ENCODE results near the gene PPP1R17. TPM values are rescaled to one million over a fixed set of nuclear protein-coding genes. Genes with fewer than 3 reads are reported as not detected.

Gene PPP1R17
- total and polyA plus RNA-seq, 2 experiments from 2014 or later = 0.52 to 2.4 TPM

DNA sequence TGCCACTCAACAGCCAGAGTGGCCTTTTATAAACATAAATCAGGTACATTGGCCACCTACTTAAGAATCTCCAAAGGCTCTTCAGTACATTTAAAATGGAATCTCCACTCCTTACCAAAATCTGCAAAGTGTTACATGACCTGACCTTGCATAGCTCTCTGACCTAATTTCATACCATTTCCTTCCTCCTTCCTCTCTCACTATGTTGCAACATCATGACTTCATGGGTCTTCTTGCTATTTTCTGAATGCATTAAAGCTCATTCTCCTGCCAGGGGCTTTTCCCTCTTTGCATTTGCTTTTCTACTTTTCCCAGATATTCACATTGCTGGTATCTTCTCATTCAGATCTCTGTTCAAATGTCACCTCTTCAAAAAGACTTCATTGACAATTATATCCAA is 22.1 kb upstream of the PPP1R17 start:
- TF ChIP-seq, protein P1, sequence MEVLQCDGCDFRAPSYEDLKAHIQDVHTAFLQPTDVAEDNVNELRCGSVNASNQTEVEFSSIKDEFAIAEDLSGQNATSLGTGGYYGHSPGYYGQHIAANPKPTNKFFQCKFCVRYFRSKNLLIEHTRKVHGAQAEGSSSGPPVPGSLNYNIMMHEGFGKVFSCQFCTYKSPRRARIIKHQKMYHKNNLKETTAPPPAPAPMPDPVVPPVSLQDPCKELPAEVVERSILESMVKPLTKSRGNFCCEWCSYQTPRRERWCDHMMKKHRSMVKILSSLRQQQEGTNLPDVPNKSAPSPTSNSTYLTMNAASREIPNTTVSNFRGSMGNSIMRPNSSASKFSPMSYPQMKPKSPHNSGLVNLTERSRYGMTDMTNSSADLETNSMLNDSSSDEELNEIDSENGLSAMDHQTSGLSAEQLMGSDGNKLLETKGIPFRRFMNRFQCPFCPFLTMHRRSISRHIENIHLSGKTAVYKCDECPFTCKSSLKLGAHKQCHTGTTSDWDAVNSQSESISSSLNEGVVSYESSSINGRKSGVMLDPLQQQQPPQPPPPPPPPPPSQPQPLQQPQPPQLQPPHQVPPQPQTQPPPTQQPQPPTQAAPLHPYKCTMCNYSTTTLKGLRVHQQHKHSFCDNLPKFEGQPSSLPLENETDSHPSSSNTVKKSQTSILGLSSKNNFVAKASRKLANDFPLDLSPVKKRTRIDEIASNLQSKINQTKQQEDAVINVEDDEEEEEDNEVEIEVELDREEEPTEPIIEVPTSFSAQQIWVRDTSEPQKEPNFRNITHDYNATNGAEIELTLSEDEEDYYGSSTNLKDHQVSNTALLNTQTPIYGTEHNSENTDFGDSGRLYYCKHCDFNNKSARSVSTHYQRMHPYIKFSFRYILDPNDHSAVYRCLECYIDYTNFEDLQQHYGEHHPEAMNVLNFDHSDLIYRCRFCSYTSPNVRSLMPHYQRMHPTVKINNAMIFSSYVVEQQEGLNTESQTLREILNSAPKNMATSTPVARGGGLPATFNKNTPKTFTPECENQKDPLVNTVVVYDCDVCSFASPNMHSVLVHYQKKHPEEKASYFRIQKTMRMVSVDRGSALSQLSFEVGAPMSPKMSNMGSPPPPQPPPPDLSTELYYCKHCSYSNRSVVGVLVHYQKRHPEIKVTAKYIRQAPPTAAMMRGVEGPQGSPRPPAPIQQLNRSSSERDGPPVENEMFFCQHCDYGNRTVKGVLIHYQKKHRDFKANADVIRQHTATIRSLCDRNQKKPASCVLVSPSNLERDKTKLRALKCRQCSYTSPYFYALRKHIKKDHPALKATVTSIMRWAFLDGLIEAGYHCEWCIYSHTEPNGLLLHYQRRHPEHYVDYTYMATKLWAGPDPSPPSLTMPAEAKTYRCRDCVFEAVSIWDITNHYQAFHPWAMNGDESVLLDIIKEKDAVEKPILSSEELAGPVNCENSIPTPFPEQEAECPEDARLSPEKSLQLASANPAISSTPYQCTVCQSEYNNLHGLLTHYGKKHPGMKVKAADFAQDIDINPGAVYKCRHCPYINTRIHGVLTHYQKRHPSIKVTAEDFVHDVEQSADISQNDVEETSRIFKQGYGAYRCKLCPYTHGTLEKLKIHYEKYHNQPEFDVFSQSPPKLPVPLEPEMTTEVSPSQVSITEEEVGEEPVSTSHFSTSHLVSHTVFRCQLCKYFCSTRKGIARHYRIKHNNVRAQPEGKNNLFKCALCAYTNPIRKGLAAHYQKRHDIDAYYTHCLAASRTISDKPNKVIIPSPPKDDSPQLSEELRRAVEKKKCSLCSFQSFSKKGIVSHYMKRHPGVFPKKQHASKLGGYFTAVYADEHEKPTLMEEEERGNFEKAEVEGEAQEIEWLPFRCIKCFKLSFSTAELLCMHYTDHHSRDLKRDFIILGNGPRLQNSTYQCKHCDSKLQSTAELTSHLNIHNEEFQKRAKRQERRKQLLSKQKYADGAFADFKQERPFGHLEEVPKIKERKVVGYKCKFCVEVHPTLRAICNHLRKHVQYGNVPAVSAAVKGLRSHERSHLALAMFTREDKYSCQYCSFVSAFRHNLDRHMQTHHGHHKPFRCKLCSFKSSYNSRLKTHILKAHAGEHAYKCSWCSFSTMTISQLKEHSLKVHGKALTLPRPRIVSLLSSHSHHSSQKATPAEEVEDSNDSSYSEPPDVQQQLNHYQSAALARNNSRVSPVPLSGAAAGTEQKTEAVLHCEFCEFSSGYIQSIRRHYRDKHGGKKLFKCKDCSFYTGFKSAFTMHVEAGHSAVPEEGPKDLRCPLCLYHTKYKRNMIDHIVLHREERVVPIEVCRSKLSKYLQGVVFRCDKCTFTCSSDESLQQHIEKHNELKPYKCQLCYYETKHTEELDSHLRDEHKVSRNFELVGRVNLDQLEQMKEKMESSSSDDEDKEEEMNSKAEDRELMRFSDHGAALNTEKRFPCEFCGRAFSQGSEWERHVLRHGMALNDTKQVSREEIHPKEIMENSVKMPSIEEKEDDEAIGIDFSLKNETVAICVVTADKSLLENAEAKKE (CRISPR knock-in tag; IDR thresholded peaks at IDR 0.05) = no peak
- TF ChIP-seq STAT1 (IDR thresholded peaks at IDR 0.05; ENCODE audit: unreplicated experiment) (no peak), EZH2phosphoT487 (IDR thresholded peaks at IDR 0.05; ENCODE audit: unreplicated experiment) (no peak), ZNF114 (CRISPR knock-in tag; IDR thresholded peaks at IDR 0.05) (no peak), NANOG (IDR thresholded peaks at IDR 0.05; ENCODE audit: borderline replicate concordance) (no peak), CREB1 (CRISPR knock-in tag; IDR thresholded peaks at IDR 0.05; ENCODE audit: low read depth) (no peak), EZH2 (IDR thresholded peaks at IDR 0.05; ENCODE audit: low read depth, unreplicated experiment) (no peak), JUNB (IDR thresholded peaks at IDR 0.05; ENCODE audit: unreplicated experiment) (no peak), ZNF331 (CRISPR knock-in tag; IDR thresholded peaks at IDR 0.05; ENCODE audit: low read depth) (no peak), POLR2AphosphoS5 (IDR thresholded peaks at IDR 0.05; ENCODE audit: low read depth) (no peak)
- TF ChIP-seq, protein P2, sequence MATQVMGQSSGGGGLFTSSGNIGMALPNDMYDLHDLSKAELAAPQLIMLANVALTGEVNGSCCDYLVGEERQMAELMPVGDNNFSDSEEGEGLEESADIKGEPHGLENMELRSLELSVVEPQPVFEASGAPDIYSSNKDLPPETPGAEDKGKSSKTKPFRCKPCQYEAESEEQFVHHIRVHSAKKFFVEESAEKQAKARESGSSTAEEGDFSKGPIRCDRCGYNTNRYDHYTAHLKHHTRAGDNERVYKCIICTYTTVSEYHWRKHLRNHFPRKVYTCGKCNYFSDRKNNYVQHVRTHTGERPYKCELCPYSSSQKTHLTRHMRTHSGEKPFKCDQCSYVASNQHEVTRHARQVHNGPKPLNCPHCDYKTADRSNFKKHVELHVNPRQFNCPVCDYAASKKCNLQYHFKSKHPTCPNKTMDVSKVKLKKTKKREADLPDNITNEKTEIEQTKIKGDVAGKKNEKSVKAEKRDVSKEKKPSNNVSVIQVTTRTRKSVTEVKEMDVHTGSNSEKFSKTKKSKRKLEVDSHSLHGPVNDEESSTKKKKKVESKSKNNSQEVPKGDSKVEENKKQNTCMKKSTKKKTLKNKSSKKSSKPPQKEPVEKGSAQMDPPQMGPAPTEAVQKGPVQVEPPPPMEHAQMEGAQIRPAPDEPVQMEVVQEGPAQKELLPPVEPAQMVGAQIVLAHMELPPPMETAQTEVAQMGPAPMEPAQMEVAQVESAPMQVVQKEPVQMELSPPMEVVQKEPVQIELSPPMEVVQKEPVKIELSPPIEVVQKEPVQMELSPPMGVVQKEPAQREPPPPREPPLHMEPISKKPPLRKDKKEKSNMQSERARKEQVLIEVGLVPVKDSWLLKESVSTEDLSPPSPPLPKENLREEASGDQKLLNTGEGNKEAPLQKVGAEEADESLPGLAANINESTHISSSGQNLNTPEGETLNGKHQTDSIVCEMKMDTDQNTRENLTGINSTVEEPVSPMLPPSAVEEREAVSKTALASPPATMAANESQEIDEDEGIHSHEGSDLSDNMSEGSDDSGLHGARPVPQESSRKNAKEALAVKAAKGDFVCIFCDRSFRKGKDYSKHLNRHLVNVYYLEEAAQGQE (IDR thresholded peaks at IDR 0.05; ENCODE audit: unreplicated experiment) = no peak
- TF ChIP-seq, protein P3, sequence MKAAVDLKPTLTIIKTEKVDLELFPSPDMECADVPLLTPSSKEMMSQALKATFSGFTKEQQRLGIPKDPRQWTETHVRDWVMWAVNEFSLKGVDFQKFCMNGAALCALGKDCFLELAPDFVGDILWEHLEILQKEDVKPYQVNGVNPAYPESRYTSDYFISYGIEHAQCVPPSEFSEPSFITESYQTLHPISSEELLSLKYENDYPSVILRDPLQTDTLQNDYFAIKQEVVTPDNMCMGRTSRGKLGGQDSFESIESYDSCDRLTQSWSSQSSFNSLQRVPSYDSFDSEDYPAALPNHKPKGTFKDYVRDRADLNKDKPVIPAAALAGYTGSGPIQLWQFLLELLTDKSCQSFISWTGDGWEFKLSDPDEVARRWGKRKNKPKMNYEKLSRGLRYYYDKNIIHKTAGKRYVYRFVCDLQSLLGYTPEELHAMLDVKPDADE (IDR thresholded peaks at IDR 0.05) = no peak
- TF ChIP-seq, protein P4, sequence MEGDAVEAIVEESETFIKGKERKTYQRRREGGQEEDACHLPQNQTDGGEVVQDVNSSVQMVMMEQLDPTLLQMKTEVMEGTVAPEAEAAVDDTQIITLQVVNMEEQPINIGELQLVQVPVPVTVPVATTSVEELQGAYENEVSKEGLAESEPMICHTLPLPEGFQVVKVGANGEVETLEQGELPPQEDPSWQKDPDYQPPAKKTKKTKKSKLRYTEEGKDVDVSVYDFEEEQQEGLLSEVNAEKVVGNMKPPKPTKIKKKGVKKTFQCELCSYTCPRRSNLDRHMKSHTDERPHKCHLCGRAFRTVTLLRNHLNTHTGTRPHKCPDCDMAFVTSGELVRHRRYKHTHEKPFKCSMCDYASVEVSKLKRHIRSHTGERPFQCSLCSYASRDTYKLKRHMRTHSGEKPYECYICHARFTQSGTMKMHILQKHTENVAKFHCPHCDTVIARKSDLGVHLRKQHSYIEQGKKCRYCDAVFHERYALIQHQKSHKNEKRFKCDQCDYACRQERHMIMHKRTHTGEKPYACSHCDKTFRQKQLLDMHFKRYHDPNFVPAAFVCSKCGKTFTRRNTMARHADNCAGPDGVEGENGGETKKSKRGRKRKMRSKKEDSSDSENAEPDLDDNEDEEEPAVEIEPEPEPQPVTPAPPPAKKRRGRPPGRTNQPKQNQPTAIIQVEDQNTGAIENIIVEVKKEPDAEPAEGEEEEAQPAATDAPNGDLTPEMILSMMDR (conservative IDR thresholded peaks at IDR 0.05; ENCODE audit: low read depth in 2 of 2) = no peak
- H3K27me3 ChIP-seq (ENCODE audit: insufficient read depth) = no peaks in the 10 kb centered on the region

More for the DNA sequence above, 22.1 kb upstream of the PPP1R17 start:
- H3K4me1 ChIP-seq (ENCODE audit: insufficient read depth) = no peaks in the 10 kb centered on the region
- Mint-ChIP-seq H3K9me3 (no peaks in the 10 kb centered on the region; the same call in 2 of the 3 replicates), H3K36me3 (ENCODE audit: low read depth) (no peaks in the 10 kb centered on the region), H3K4me3 (no peak overlapping the region), H3K4me1 (peaks cover 17% of the 10 kb centered on the region), H3K27me3 (ENCODE audit: insufficient read depth, low read depth, poor library complexity) (no peaks in the 10 kb centered on the region), H3K27ac (no peak overlapping the region)
- H3K36me3 ChIP-seq (ENCODE audit: insufficient read depth) = no peaks in the 10 kb centered on the region
- no peaks in the 10 kb centered on the region for H3F3A ChIP-seq (replicated peaks; ENCODE audit: low read depth)
- no peak overlapping the region for H3K27ac ChIP-seq (ENCODE audit: low read depth)
- H3K4me3 ChIP-seq = no peak overlapping the region
- DNase-seq (ENCODE audit: low spot score) (no peak), ATAC-seq (no peak)
- H3K4me2 ChIP-seq = no peak overlapping the region
- H4K20me1 ChIP-seq (replicated peaks; ENCODE audit: insufficient read depth) = no peaks in the 10 kb centered on the region
- H2AFZ ChIP-seq = no peak overlapping the region
- H3K9me2 ChIP-seq (ENCODE audit: insufficient read depth) = no peaks in the 10 kb centered on the region
- no peaks in the 10 kb centered on the region for H3K79me2 ChIP-seq (replicated peaks; ENCODE audit: insufficient read depth)
